Pons (tissue), 1 donor: ENCODE measurements around the gene CCDC183.
"Not testable (repeated sequence)": the region's sequence is repeated elsewhere in the genome, so short reads cannot be mapped to it uniquely, and the experiment has no call there.

Experiments used
- DNase-seq: peaks from one replicate; pipeline ENCODE4 v3.0.0-alpha.2; 2016; ENCODE audit warnings: low spot score

Gene CCDC183

DNA sequence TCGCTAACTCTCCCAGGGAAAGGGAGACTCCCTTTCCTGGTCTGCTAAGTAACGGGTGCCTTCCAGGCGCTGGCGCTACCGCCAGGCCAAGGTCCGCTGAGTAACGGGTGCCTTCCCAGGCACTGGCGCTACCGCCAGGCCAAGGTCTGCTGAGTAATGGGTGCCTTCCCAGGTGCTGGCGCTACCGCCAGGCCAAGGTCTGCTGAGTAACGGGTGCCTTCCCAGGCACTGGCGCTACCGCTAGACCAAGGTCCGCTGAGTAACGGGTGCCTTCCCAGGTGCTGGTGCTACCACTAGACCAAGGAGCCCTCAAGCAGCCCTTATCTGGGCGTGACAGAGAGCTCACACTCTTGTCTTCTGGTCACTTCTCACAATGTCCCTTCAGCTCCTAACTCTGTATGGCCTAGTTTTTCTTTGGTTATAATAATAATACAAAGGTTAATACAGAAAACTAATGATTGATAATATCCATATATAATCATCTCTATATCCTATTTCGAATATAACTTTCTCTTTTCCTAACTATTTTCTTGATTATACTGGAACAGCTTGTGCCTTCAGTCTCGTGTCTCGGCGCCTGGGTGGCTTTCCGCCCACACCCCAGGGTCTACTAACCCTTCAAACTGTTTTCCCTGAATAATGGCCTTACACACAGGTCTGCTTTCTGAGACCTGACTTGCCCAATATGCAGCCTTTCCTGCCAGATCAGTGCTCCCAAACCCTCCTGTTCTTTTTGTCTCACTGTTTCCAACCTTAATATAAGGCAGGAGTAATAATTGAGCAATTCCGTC is 10.4 kb upstream of the CCDC183 start:
- DNase-seq = not testable (repeated sequence)

DNA sequence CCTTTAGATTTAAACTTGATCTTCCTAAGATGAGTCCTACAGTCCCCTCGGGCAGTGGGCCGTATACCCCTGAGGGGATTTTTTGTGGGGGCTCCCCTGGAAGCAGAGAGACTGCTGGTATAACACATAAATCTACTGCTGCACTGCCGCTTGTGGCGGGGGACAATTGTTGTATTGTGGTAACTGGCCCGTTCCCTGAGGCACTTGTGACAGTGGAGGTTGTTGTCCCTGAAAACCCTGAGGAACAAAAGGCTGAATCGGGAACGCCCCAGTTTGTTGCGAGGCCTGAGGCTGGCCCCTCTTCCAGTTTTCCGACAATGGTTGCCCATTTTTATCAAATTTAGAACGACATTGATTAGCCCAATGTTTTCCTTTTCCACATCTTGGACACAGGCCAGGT is 9.7 kb upstream of the CCDC183 start:
- DNase-seq = peak; percentile 92

GRCh38 chr9:136786983-136787382 is 9.2 kb upstream of the CCDC183 start:
- DNase-seq = peak; percentile 66

DNA sequence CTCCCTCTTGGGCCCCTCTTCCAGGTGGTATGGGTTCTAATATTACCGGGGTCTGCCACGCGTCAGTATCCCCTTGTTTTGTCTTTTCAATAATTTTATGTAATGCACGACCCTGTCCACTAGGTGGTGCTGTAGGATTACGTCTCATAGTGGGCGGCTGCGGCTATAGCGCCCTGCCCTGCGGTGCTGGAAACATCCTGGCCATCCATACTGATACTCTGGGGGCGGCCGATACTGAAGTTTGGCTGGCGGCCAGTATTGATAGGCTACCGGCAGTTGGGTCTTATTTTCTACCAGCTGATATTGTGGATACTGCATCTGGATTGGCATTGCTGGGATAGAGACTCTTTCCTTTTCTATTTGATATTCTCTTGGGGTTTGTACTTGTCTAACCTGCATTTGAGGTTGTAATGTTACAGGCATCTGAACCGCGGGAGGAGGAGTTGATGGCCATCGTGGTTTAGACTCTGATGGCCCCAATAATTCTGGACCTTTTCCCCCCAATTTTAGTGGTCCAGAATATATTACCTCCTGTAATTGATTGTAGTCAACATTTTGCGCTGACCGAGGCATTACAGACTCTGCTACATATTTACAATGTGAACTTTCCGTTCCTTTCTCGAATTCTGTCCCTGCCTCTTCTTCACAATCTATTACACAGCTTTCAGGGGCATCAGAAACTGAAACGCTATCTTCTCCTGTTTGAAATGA is 8.3 kb upstream of the CCDC183 start:
- DNase-seq = peak; percentile 88

- not testable (repeated sequence) for DNase-seq
Measured at GRCh38 chr9:136788644-136789522, 7.3 kb upstream of the CCDC183 start.

GRCh38 chr9:136789523-136789937 is 6.6 kb upstream of the CCDC183 start:
- no peak for DNase-seq

GRCh38 chr9:136790640-136791515 is 5.3 kb upstream of the CCDC183 start, which contains the start of gene TMEM141:
Gene TMEM141, plus strand, starts transcription at chr9:136791344. Its CDS starts 27 bp downstream, at chr9:136791371.
- peak; percentile 99 for DNase-seq

- DNase-seq = no peak
Measured at GRCh38 chr9:136791516-136792276, 4.4 kb upstream of the CCDC183 start.

DNA sequence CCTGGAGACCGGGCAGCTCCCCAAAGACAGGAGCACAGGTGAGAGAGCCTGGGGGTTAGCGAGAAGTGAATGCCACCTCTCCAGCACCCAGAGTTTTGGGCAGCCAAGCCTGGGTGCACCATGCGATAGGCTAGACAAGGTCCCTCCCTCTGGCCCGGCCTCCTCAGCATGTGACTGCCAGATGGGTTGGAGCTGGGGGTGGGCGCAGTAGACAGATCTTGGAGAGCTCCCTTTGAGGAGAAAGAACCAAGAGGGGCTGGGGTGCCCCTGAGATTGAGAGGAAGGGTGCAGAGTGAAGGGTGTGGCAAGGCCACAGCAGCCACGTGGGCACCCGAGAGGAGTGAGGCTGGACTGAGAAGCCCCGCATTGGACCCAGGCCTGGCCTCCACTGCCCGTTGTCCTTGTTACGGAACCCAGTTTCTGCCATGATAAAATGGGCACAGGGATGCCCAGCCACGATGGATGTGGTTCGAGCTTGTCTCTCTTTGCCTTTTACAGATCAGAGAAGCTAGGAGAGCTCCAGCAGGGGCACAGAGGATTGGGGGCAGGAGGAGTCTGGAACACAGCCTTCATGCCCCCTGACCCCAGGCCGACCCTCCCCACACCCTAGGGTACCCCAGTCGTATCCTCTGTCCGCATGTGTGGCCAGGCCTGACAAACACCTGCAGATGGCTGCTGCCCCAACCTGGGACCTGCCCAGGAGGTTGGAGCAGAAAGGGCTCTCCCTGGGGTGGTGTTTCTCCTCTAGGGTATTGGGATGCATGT is 3.6 kb upstream of the CCDC183 start:
- DNase-seq = no peak

- no peak for DNase-seq
Measured at GRCh38 chr9:136793086-136793946, 2.8 kb upstream of the CCDC183 start.

GRCh38 chr9:136794281-136794999 is 1.7 kb upstream of the CCDC183 start:
- DNase-seq = no peak

DNA sequence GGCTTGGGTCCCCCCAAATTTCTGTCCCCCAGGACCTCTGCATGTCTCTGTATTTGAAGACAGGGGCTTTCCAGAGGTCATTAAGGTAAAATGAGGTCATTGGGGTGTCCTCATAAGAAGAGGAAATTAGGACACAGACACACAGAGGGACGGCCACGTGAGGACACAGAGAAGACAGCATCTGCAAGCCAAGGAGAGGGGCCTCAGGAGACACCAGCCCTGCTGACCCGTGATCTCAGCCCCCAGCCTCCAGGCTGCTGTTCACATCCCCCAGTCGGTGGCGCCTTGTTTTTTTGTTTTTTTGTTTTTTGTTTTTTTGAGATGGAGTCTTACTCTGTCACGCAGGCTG is 1.2 kb upstream of the CCDC183 start:
- no peak for DNase-seq

GRCh38 chr9:136796775-136797347 is 723 bp downstream of the CCDC183 start:
- not testable (repeated sequence) for DNase-seq

DNA sequence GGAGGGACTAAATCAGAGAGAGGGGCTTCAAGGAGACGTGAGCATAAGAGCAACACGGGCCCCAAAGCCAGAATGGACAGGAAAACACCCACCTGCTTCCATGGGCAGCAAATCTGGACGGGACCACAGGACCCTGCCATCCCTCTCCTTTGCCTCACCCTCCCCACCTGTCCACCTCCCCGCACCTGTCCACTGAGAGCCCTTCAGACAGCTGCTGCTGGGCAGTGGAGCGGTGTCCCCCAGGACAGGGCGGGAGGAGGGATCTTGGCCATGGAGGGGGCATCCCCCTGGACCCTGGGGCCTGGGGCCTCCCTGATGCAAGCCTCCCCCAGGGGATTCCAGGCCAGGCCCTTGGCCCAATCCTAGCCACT is 2.6 kb downstream of the CCDC183 start:
- no peak for DNase-seq

DNA sequence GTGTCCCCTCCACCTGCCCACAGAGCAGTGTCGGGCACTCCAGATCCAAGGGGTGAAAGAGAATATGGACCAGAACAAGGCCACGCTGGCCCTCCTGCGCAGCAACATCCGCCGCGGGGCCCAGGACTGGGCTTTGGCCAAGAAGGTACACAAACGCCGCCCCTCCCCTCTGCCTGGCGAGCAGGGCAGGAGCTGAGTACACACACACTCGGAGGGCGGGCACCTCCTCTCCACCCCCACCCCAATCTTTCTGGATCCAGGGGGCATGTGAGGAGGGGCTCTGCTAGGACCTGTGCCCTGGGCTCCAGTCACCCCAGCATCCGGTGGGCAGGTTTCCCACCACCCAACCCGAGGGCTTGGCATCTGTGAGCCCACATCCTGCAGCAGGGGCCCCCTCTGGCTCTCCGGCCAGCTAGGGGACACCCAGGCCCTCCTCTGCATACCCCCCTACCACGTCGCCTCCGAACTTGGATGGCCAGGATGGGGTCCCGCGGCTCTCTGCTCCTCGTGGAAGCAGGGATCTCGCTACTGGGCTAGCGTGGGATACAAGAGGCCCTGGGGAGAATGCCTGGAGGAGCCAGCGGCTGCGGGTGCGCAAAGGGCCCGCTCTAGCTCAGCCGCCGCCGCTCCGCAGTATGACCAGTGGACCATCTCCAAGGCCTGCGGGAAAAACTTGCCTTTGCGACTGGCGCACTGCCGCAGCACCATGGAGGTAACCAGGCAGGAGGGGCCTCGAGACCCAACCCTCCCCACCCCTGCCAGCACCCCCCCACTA is 3.1 kb downstream of the CCDC183 start:
- DNase-seq = no peak

GRCh38 chr9:136799854-136800657 is 3.9 kb downstream of the CCDC183 start:
- no peak for DNase-seq
